Common myeloid progenitor, CD34-positive (primary cell): ENCODE measurements around the gene SNX9.

Source experiments
- CTCF ChIA-PET: fragments of 350-600 bp; sonication (Branson Sonifier 250); formaldehyde crosslinking; loops from one replicate; lab custom pipeline; 2021; ENCODE audit warnings: antibody characterized with exemption; lab: Charles Lee
- POLR2A ChIA-PET: fragments of 350-600 bp; sonication (Branson Sonifier 250); formaldehyde crosslinking; loops from one replicate; lab custom pipeline; 2021; ENCODE audit warnings: antibody characterized with exemption; lab: Charles Lee
- DNase-seq, 3 donors: peaks; one replicate each; pipeline versions ENCODE4 v3.0.0 to v3.0.0-alpha.2; 2013
- H3K27ac ChIP-seq, 2 experiments: 1 replicate in 1 of 2; 2 replicates in 1 of 2; pipeline ENCODE4 v1.7.0; 2013; ENCODE audit warnings: inconsistent platforms in 2 of 2, low read length in 2 of 2, mild to moderate bottlenecking in 2 of 2, low read depth in 1 of 2, moderate library complexity in 1 of 2; ENCODE audit not compliant: severe bottlenecking in 2 of 2, insufficient read depth in 1 of 2, poor library complexity in 1 of 2
- H3K27me3 ChIP-seq, 5 experiments: replicated peaks in 2 of 5; 1 replicate in 3 of 5; 2 replicates in 2 of 5; pipeline versions ENCODE4 v1.6.1 to v1.7.0; 2013; ENCODE audit warnings: low read length in 4 of 5, mild to moderate bottlenecking in 2 of 5, moderate library complexity in 2 of 5, inconsistent platforms in 1 of 5; ENCODE audit not compliant: insufficient read depth in 5 of 5, control insufficient read depth in 4 of 5
- H3K36me3 ChIP-seq, 4 experiments: 1 replicate in 2 of 4; 2 replicates in 2 of 4; pipeline versions ENCODE4 v1.6.1 to v1.7.0; 2013; ENCODE audit warnings: low read length in 3 of 4, control low read depth in 1 of 4, mild to moderate bottlenecking in 1 of 4; ENCODE audit not compliant: control insufficient read depth in 4 of 4, insufficient read depth in 4 of 4
- H3K4me1 ChIP-seq, 4 experiments: 1 replicate in 3 of 4; 2 replicates in 1 of 4; pipeline versions ENCODE4 v1.6.1 to v1.7.1; 2013; ENCODE audit warnings: low read length in 3 of 4, mild to moderate bottlenecking in 3 of 4, control low read depth in 1 of 4, inconsistent platforms in 1 of 4, moderate library complexity in 1 of 4; ENCODE audit not compliant: control insufficient read depth in 4 of 4, insufficient read depth in 4 of 4; ENCODE audit errors: control extremely low read depth in 1 of 4
- H3K4me3 ChIP-seq, 7 experiments: 1 replicate in 4 of 7; 2 replicates in 3 of 7; pipeline versions ENCODE4 v1.5.1 to v1.7.0; 2013; ENCODE audit warnings: mild to moderate bottlenecking in 7 of 7, low read length in 6 of 7, moderate library complexity in 6 of 7, inconsistent platforms in 2 of 7, low read depth in 2 of 7, control low read depth in 1 of 7; ENCODE audit not compliant: insufficient read depth in 4 of 7, control insufficient read depth in 1 of 7; ENCODE audit errors: extremely low read depth in 1 of 7
- H3K9me3 ChIP-seq, 5 experiments: 1 replicate in 4 of 5; 2 replicates in 1 of 5; pipeline versions ENCODE4 v1.6.1 to v1.7.1; 2013; ENCODE audit warnings: low read length in 4 of 5, mild to moderate bottlenecking in 2 of 5, inconsistent platforms in 1 of 5, low read depth in 1 of 5, moderate library complexity in 1 of 5; ENCODE audit not compliant: control insufficient read depth in 4 of 5, insufficient read depth in 2 of 5; ENCODE audit errors: control extremely low read depth in 1 of 5
- WGBS: methylation state at CpG from one replicate; pipeline ENCODE4 v1.1.5; 2013; ENCODE audit not compliant: insufficient coverage; 5-methylcytosine and 5-hydroxymethylcytosine counted together

Gene SNX9

GRCh38 chr6:157909282-157909664, 86.2 kb downstream of the SNX9 start:
- Histone ChIP-seq H3K4me3 (no peak overlapping the region), H3K27me3 (no peaks in the 10 kb centered on the region), H3K36me3 (peaks cover 11 to 19% (median 15%) of the 10 kb centered on the region in 4 experiments), H3K9me3 (peaks cover 0 to 8% (median 4%) of the 10 kb centered on the region in 5 experiments), H3K4me1 (no peaks in the 10 kb centered on the region), H3K27ac (no peak overlapping the region)
- WGBS: 88% methylated on average over 1 of the region's 3 CpGs
- POLR2A ChIA-PET: no interaction called here
- CTCF ChIA-PET: interaction anchor here (1.1 to 1.4 kb wide), 2 partner anchors 22 to 38 kb away, joined by 3 read pairs; no protein-coding TSS in a partner anchor
- no peak for DNase-seq

GRCh38 chr6:157911278-157911677, 88.2 kb downstream of the SNX9 start:
- H3K9me3 ChIP-seq: peaks cover 0 to 8% (median 4%) of the 10 kb centered on the region in 5 experiments
- no peak overlapping the region for H3K4me3 ChIP-seq
- ChIA-PET CTCF (no interaction called here), POLR2A (no interaction called here)
- DNase-seq: no peak
- 96% methylated on average over 7 of the region's 9 CpGs for WGBS
- no peaks in the 10 kb centered on the region for H3K4me1 ChIP-seq
- no peaks in the 10 kb centered on the region for H3K27me3 ChIP-seq
- peaks cover 16 to 22% (median 19%) of the 10 kb centered on the region in 4 experiments for H3K36me3 ChIP-seq
- H3K27ac ChIP-seq: no peak overlapping the region

GRCh38 chr6:157911786-157912185, 88.7 kb downstream of the SNX9 start:
- no peak overlapping the region for H3K27ac ChIP-seq
- WGBS: 97% methylated on average over 5 of the region's 5 CpGs
- H3K27me3 ChIP-seq: no peaks in the 10 kb centered on the region
- peaks cover 0 to 8% (median 4%) of the 10 kb centered on the region in 5 experiments for H3K9me3 ChIP-seq
- peaks cover 16 to 22% (median 20%) of the 10 kb centered on the region in 4 experiments for H3K36me3 ChIP-seq
- ChIA-PET POLR2A (no interaction called here), CTCF (no interaction called here)
- DNase-seq: no peak
- no peaks in the 10 kb centered on the region for H3K4me1 ChIP-seq
- no peak overlapping the region for H3K4me3 ChIP-seq

- no peak for DNase-seq
Measured at GRCh38 chr6:157912326-157912725, 89.3 kb downstream of the SNX9 start.

GRCh38 chr6:157921685-157922367, 98.8 kb downstream of the SNX9 start:
- Histone ChIP-seq H3K9me3 (peaks cover 0 to 8% (median 5%) of the 10 kb centered on the region in 5 experiments), H3K27me3 (no peaks in the 10 kb centered on the region), H3K4me1 (no peaks in the 10 kb centered on the region), H3K27ac (no peak overlapping the region), H3K4me3 (no peak overlapping the region), H3K36me3 (peaks cover 10 to 32% (median 25%) of the 10 kb centered on the region in 4 experiments)
- DNase-seq: no peak
- POLR2A ChIA-PET: no interaction called here
- 100% methylated on average over 4 of the region's 4 CpGs for WGBS
- CTCF ChIA-PET: interaction anchor here (1.4 kb wide), 1 partner anchor 9 kb away, joined by 4 read pairs; no protein-coding TSS in a partner anchor

More at GRCh38 chr6:157912326-157912725, 89.3 kb downstream of the SNX9 start:
- no peak overlapping the region for H3K27ac ChIP-seq
- peaks cover 16 to 22% (median 20%) of the 10 kb centered on the region in 4 experiments for H3K36me3 ChIP-seq
- 88% methylated on average over 3 of the region's 6 CpGs for whole genome bisulfite sequencing
- H3K4me3 ChIP-seq: no peak overlapping the region
- no peaks in the 10 kb centered on the region for H3K27me3 ChIP-seq
- POLR2A ChIA-PET: no interaction called here
- CTCF ChIA-PET: interaction anchor here (0.6 kb wide), 1 partner anchor 53 kb away, joined by 3 read pairs; no protein-coding TSS in a partner anchor
- H3K4me1 ChIP-seq: no peaks in the 10 kb centered on the region
- peaks cover 0 to 8% (median 4%) of the 10 kb centered on the region in 5 experiments for H3K9me3 ChIP-seq

GRCh38 chr6:157925771-157926170, 102.7 kb downstream of the SNX9 start:
- no peak overlapping the region for H3K4me3 ChIP-seq
- H3K9me3 ChIP-seq: no peaks in the 10 kb centered on the region
- no peaks in the 10 kb centered on the region for H3K27me3 ChIP-seq
- no CpG with 5 or more reads among the region's 2 CpGs for WGBS
- POLR2A ChIA-PET: no interaction called here
- DNase-seq: no peak
- H3K4me1 ChIP-seq: peaks cover 0 to 17% (median 4%) of the 10 kb centered on the region in 4 experiments
- peaks cover 6 to 41% (median 17%) of the 10 kb centered on the region in 4 experiments for H3K36me3 ChIP-seq
- CTCF ChIA-PET: interaction anchor here (1.3 to 1.6 kb wide), 2 partner anchors 10 to 21 kb away, joined by 4 read pairs; no protein-coding TSS in a partner anchor
- no peak overlapping the region for H3K27ac ChIP-seq

- CTCF ChIA-PET: interaction anchor here (0.7 to 1.3 kb wide), 4 partner anchors 11 to 147 kb away, joined by 3 to 4 read pairs (median 4); no protein-coding TSS in a partner anchor
- 100% methylated on average over 2 of the region's 7 CpGs for WGBS
- no peak overlapping the region for H3K4me3 ChIP-seq
- H3K9me3 ChIP-seq: no peaks in the 10 kb centered on the region
- H3K27me3 ChIP-seq: no peaks in the 10 kb centered on the region
- POLR2A ChIA-PET: no interaction called here
- H3K36me3 ChIP-seq: peaks cover 3 to 35% (median 13%) of the 10 kb centered on the region in 4 experiments
- peaks cover 0 to 17% (median 4%) of the 10 kb centered on the region in 4 experiments for H3K4me1 ChIP-seq
- no peak for DNase-seq
- H3K27ac ChIP-seq: no peak overlapping the region
Measured at GRCh38 chr6:157927011-157927410, 104.0 kb downstream of the SNX9 start.
